Glomerular visceral epithelial cell (primary cell): ENCODE data around the gene PNPLA8.

ENCODE experiments used
- DNase-seq: peaks from one replicate; pipeline ENCODE4 v3.0.0-alpha.2; 2016; ENCODE audit errors: extremely low spot score

The PNPLA8 gene

DNA sequence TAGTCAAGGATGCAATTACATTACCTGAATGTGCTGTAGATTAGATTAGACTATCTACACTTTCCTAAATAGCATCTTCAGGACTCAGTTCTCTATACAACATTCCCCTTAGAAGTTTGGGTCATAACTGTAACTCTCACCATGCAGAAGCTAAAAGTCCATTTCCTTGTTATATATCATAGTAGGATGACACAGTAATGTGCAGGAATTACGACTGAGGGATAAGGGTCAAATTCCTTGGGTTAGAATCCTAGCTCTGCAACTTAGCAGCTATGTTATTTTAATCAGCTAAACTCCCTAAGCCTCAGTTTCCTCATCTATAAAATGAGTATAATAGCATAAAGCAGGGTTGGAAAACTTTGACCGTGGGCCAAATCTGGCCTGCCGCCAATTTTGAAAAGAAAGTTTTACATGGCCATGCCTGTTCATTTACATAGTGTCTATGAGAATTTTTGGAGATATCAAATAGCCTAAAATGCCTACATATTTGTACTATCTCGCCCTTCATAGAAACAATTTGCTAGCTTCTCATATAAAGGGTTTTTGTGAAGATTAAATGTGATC is 84.5 kb downstream of the PNPLA8 start:
- DNase-seq = no peak

DNA sequence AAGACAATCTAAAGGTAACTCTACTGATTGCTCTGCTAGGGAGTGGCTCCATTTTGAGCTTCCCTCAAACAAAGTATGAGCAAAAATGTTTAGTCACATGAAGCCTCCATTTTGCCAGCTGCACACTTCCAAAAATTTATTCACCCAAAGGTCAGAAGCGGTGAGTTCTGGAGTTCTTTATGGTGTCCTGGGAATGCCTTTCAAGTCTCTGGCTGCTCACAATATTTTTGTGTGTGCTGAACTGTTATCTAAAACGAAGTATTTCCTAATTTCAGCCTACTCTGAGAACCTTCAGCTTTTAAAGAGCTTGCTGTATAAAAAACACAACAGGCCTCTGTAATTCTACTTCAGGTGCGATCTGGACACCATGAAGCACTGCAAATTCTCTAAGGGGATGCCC is 85.3 kb downstream of the PNPLA8 start:
- no peak for DNase-seq

DNA sequence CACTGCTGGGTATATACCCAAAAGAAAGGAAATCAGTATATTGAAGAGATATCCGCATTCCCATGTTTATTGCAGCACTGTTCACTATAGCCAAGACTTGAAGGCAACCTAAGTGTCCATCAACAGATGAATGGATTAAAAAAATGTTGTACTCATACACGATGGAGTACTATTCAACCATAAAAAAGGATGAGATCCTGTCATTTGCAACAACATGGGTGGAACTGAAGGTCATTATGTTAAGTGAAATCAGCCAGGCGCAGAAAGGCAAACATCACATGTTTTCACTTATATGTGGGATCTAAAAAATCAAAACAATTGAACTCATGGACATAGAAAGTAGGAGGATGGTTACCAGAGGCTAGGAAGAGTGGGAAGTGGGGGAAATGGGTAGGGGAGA is 89.0 kb downstream of the PNPLA8 start:
- no peak for DNase-seq

DNA sequence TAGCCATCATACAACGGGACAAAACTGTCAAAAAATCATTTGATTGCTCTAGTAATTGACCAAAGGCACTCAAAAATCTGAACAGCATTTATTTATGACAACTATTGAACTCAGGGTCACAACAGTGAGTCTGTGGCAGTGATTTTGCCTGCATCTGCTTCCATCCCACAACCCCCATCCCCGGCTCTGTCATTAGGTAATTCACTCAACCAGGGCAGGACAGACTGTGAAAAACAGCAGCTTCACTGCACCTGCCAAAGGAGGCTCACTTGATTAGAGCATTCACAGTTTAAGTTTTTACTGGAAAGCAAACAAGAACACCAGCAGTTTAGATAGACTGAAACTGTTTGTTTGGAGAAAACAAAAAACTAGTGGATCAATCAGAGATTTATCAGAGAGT is 91.9 kb downstream of the PNPLA8 start:
- DNase-seq = no peak

DNA sequence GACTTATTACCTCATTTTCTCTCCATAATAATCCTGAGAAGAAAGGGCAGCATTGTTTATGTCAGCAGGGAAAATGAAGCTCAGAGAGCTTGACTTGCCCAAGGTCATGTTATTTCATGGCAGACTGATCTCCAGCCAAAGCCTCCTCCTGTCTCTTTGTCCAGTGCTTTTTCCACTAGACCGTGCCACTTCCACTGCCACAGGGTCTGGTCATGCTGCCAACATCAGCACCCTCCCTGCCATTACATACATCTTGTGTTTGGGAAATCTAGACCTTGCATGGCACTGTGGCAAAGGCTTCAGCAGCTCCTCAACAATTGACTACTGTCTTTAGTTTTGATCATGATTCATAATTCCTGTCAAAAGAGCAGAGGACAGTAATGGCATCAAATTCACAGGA is 94.8 kb downstream of the PNPLA8 start:
- DNase-seq = no peak

DNA sequence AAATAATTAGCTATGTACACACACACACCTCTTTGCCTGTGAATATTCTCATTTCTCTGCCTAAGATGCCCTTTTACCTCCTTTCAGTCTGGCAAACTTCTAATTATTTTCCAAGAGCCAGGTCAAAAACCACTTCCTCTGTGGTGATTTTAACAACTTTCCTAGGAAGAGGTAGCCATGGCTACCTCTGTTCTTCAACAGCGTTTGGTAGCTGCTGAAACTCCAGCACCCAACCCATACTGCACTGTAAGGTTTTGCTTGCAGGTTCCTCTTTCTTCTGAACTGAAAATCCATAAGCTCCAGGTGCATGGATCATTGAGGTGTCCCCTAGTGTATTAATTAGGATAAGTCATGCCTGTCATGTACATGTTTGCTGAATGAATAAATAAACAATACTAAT is 95.3 kb downstream of the PNPLA8 start:
- no peak for DNase-seq

DNA sequence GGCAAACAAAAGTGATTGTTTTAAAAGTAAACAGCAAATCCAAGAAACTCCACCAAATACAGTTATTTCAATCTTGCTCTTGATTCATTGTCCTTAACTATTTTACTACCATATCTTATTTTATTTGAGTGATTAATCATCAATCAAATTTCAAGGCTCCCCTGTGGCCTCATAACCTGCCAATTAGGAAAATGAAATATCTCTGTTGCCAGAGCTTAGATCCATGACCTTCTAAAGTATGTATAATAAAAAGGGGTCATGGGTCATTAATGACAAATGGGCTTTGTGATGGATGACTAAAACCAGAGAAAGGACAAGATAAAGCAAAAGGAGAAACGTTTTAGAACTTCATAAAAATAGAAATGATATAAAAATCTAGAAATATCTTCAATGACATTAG is 98.2 kb downstream of the PNPLA8 start:
- DNase-seq = no peak

DNA sequence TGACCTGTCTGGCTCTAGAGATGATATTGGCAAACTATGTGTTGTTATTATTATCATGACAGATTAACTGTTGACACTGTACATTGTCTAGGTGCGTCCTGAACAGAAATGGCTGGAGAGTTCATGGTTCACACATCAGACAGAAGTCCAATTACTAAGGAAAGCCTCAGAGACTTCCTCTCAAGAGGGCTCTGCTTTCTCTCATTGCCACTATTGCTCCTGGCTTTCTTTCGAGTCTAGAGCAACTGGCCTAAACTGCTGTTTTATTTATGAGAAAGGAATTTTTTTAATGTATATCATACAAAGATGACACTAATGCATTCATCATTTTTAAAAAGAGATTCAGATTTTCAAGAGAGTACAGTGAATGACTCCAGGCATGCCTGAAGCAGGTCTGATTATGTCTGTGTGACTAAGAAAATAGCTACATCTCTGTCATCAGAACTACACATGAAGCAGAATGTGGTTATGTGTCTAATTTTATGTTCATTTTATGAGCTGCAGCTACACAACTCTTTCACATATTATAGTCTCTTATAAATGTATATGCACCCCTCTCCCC is 100.1 kb downstream of the PNPLA8 start:
- DNase-seq = no peak

DNA sequence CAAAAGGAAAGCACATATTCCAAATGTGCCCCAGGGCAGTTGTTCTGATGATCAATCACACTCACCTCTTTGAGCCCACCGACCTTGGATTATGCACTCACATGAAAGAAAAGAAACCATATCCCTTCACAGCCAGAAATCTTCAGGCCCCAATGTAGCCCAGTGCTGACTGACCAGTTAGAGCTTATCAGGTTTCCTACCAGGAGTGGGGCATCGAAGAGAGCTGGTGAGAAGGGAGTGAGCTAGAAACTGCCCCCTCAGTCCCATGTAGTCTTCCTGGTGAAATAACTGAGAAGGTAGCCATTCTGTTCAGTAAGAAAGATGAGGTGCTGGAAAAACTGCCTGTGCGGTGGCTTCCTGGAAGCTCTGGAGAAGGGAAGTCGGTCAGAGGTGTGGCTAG is 101.9 kb downstream of the PNPLA8 start:
- no peak for DNase-seq

DNA sequence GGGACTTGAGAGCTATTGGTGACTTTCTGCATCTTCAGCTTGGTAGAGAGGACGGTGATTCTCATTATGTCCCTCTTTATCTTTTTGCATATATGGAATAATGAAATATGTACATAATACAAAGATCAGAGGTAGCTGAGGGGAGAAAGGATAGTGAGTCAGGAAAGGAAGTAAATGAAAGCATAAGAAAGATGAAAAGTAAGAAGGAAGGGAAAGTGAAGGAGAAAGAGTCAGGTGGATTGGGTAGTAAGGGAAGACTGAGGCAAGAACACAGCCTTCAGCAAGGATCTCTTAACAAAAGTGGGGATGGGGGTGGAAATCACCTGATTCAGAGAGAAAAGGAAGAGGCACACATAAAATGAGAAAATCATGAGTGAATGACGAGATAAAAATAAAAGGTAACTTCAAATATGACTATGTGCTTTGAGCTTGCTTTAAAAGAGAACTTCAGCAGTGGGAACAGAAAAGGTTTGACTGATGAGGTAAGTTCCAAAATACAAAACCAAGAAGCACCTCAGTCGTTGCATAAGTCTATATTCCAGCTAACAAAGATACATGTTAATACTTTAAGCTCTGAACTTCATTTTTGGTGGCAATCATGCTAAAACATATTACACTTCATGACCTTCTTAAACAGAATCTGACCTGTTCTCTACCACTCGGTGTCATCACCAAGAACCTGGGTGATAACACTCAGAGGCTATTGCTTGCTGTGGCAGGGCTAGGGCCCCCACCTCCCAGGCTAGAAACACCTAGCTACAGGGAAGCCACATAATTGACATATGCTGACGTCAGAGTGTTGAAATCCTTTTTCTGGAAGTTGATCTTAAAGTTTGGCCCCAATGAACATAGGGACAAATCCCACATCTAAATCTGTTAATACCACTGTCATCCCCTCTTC is 102.6 kb downstream of the PNPLA8 start:
- no peak for DNase-seq

DNA sequence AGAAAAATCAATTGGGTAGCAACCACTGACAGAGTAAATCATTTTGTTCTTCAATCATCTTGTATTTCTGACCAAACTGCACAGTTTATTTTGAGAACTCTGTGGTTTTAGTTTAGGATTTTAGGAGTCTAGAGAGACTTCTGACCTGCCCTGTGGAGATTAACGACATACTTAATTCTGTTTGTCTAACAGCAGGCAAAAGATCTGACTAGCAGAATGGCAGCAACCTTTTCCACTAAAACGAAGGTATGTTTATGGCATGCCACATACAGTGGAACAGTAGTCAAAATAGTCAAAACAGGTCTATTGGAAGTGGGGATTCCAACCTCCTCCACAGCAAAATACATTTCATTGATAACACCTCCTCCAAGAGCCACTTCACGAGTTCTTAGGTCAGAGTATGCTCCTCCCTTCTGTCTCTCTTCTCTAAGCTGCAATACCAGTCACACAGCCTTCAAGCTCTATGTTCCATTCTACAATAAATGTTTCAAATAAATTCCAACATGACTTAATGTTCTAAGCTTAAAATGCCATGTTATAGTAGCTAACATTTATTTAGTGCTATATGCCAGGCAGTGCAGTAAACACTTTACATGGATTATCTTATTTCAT is 104.1 kb downstream of the PNPLA8 start:
- no peak for DNase-seq
